Natural killer cell (primary cell): Measurements from ENCODE around the gene LMNTD1. TPM values are rescaled to one million over a fixed set of nuclear protein-coding genes. Genes with fewer than 3 reads are reported as not detected.

Experiments
- ATAC-seq, 3 donors: fragments of 150-1000 bp in 2 of 3; fragments of 200-7000 bp in 1 of 3; cut with Tn5 transposase; 1 replicate in 1 of 3; 2 replicates in 2 of 3; pipeline ENCODE4 v1.10.0; 2021; ENCODE audit warnings: mild to moderate bottlenecking in 2 of 3, moderate library complexity in 2 of 3
- DNase-seq, 2 donors: peaks; one replicate each; pipeline versions ENCODE4 v3.0.0 to v3.0.0-alpha.2; 2013 to 2021; ENCODE audit warnings: mixed read lengths in 1 of 2
- H3K27ac ChIP-seq: one replicate; pipeline ENCODE4 v1.5.1; 2013; ENCODE audit warnings: mild to moderate bottlenecking, low read length
- H3K27me3 ChIP-seq: one replicate; pipeline ENCODE4 v1.6.1; 2013; ENCODE audit warnings: low read length; ENCODE audit not compliant: control insufficient read depth, insufficient read depth
- H3K36me3 ChIP-seq: one replicate; pipeline ENCODE4 v1.6.1; 2013; ENCODE audit warnings: low read length; ENCODE audit not compliant: control insufficient read depth, insufficient read depth
- H3K4me1 ChIP-seq: one replicate; pipeline ENCODE4 v1.6.1; 2013; ENCODE audit warnings: low read length; ENCODE audit not compliant: control insufficient read depth, insufficient read depth
- H3K4me3 ChIP-seq: one replicate; pipeline ENCODE4 v1.5.1; 2013; ENCODE audit warnings: low read length
- H3K9me3 ChIP-seq: one replicate; pipeline ENCODE4 v1.6.1; 2013; ENCODE audit warnings: low read length; ENCODE audit not compliant: control insufficient read depth, insufficient read depth
- H3K27ac Mint-ChIP-seq, 2 donors: one replicate each; pipeline ENCODE4 v1.8.0; 2022; ENCODE audit warnings: mild to moderate bottlenecking in 2 of 2, mixed read lengths in 2 of 2, moderate library complexity in 1 of 2
- H3K27me3 Mint-ChIP-seq, 2 donors: one replicate each; pipeline ENCODE4 v1.8.0; 2022; ENCODE audit warnings: low read depth in 2 of 2, mixed read lengths in 2 of 2
- H3K36me3 Mint-ChIP-seq: one replicate; pipeline ENCODE4 v1.8.0; 2022; ENCODE audit warnings: mixed read lengths
- H3K4me1 Mint-ChIP-seq, 2 donors: one replicate each; pipeline ENCODE4 v1.8.0; 2022; ENCODE audit warnings: mixed read lengths in 2 of 2
- H3K4me3 Mint-ChIP-seq: one replicate; pipeline ENCODE4 v1.8.0; 2022; ENCODE audit warnings: mild to moderate bottlenecking, moderate library complexity, mixed read lengths
- H3K9me3 Mint-ChIP-seq, 2 donors: one replicate each; pipeline ENCODE4 v1.8.0; 2022; ENCODE audit warnings: mixed read lengths in 2 of 2
- WGBS: methylation state at CpG from one replicate; pipeline ENCODE4 v1.1.7; 2013; ENCODE audit warnings: missing lambda C conversion rate; ENCODE audit not compliant: insufficient coverage; 5-methylcytosine and 5-hydroxymethylcytosine counted together
- intact Hi-C: fragments of 100-400 bp; cut with micrococcal nuclease; formaldehyde crosslinking; loops from one replicate; pipeline ENCODE4 v1.14.2; 2022
- total RNA-seq, 4 donors: library from RNA; stranded (reverse); fragments of 120-200 nt in 1 of 4; gene quantifications; one replicate each; pipeline versions ENCODE4 v1.2.3 to v1.2.4, GENCODE V29; 2013 to 2022
- TF ChIP-seq, protein P1 (sequence below): fragments of 200-600 bp; IDR thresholded peaks from one replicate; pipeline ENCODE4 v1.8.0; 2022; ENCODE audit warnings: antibody characterized with exemption

The LMNTD1 gene
- total RNA-seq, 3 donors from 2014 or later (not counting 1 experiment from before 2014, with no cell fraction given) = not detected

- no peak for ATAC-seq
- H3K4me3 Mint-ChIP-seq = no peak overlapping the region
- Histone ChIP-seq H3K9me3 (no peaks in the 10 kb centered on the region), H3K4me3 (no peak overlapping the region), H3K27ac (no peak overlapping the region), H3K36me3 (no peaks in the 10 kb centered on the region), H3K27me3 (no peaks in the 10 kb centered on the region), H3K4me1 (peaks cover 4% of the 10 kb centered on the region)
- H3K27me3 Mint-ChIP-seq = no peaks in the 10 kb centered on the region
- no peaks in the 10 kb centered on the region for H3K9me3 Mint-ChIP-seq
- intact Hi-C loops = no loop called here
- no peak overlapping the region for H3K27ac Mint-ChIP-seq
- 100% methylated on average over 2 of the region's 3 CpGs for WGBS
- no peaks in the 10 kb centered on the region for H3K36me3 Mint-ChIP-seq
- DNase-seq = no peak
- TF ChIP-seq, protein P1, sequence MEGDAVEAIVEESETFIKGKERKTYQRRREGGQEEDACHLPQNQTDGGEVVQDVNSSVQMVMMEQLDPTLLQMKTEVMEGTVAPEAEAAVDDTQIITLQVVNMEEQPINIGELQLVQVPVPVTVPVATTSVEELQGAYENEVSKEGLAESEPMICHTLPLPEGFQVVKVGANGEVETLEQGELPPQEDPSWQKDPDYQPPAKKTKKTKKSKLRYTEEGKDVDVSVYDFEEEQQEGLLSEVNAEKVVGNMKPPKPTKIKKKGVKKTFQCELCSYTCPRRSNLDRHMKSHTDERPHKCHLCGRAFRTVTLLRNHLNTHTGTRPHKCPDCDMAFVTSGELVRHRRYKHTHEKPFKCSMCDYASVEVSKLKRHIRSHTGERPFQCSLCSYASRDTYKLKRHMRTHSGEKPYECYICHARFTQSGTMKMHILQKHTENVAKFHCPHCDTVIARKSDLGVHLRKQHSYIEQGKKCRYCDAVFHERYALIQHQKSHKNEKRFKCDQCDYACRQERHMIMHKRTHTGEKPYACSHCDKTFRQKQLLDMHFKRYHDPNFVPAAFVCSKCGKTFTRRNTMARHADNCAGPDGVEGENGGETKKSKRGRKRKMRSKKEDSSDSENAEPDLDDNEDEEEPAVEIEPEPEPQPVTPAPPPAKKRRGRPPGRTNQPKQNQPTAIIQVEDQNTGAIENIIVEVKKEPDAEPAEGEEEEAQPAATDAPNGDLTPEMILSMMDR = no peak
- peaks cover 6 to 10% of the 10 kb centered on the region in 2 donors for H3K4me1 Mint-ChIP-seq
Measured at GRCh38 chr12:25435431-25435830, 117.7 kb downstream of the LMNTD1 start.

- TF ChIP-seq, protein P1 = no peak
- Mint-ChIP-seq H3K4me3 (no peak overlapping the region), H3K4me1 (peaks cover 15 to 19% of the 10 kb centered on the region in 2 donors), H3K36me3 (no peaks in the 10 kb centered on the region), H3K27ac (no peak overlapping the region), H3K9me3 (no peaks in the 10 kb centered on the region), H3K27me3 (no peaks in the 10 kb centered on the region)
- Histone ChIP-seq H3K9me3 (no peaks in the 10 kb centered on the region), H3K36me3 (no peaks in the 10 kb centered on the region), H3K27me3 (no peaks in the 10 kb centered on the region), H3K27ac (no peak overlapping the region), H3K4me1 (peaks cover 4% of the 10 kb centered on the region), H3K4me3 (no peak overlapping the region)
- 92% methylated on average over 3 of the region's 3 CpGs for WGBS
- ATAC-seq (no peak), DNase-seq (no peak)
- intact Hi-C loops = no loop called here
Measured at GRCh38 chr12:25434515-25434914, 118.6 kb downstream of the LMNTD1 start.

- Histone ChIP-seq H3K9me3 (no peaks in the 10 kb centered on the region), H3K36me3 (no peaks in the 10 kb centered on the region), H3K27me3 (no peaks in the 10 kb centered on the region), H3K4me1 (peaks cover 4% of the 10 kb centered on the region), H3K4me3 (no peak overlapping the region), H3K27ac (no peak overlapping the region)
- Mint-ChIP-seq H3K27ac (no peak overlapping the region), H3K27me3 (no peaks in the 10 kb centered on the region), H3K4me1 (peaks cover 19 to 20% of the 10 kb centered on the region in 2 donors), H3K4me3 (no peak overlapping the region), H3K36me3 (no peaks in the 10 kb centered on the region), H3K9me3 (no peaks in the 10 kb centered on the region)
- intact Hi-C loops = no loop called here
- TF ChIP-seq, protein P1 = no peak
- DNase-seq = no peak
- ATAC-seq = no peak
- WGBS = 85% methylated on average over 3 of the region's 3 CpGs
Measured at GRCh38 chr12:25433581-25434325, 119.3 kb downstream of the LMNTD1 start.

DNA sequence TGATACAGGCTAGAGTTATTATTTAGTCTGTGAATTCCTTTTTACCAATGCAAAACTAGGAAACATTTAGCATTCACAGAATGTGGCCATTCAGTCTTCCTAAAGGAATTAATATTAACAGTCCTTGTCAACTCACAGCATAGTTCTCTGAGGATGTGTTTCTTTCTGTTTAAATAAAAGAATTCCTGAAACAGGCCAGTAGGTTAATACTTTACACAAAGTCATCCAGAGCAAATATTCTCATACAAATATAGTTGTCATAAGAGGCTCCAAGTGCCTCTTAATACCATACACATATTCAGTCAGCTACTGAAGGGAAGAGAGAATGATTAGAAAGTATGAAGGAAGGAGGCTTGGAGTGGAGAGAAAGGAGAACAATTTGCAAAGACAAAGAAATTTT lies 120.1 kb downstream of the LMNTD1 start:
- Histone ChIP-seq H3K4me1 (peaks cover 4% of the 10 kb centered on the region), H3K27me3 (no peaks in the 10 kb centered on the region), H3K27ac (no peak overlapping the region), H3K9me3 (no peaks in the 10 kb centered on the region), H3K4me3 (no peak overlapping the region), H3K36me3 (no peaks in the 10 kb centered on the region)
- DNase-seq (no peak), ATAC-seq (no peak)
- no peaks in the 10 kb centered on the region for H3K27me3 Mint-ChIP-seq
- H3K27ac Mint-ChIP-seq = no peak overlapping the region
- no peaks in the 10 kb centered on the region for H3K36me3 Mint-ChIP-seq
- H3K4me3 Mint-ChIP-seq = no peak overlapping the region
- TF ChIP-seq, protein P1 = no peak
- no peaks in the 10 kb centered on the region for H3K9me3 Mint-ChIP-seq
- H3K4me1 Mint-ChIP-seq = peaks cover 19 to 20% of the 10 kb centered on the region in 2 donors
- intact Hi-C loops = no loop called here
